WTC11 (cell line): Measurements from ENCODE around the gene SERTAD1. TPM values are rescaled to one million over a fixed set of nuclear protein-coding genes. Genes with fewer than 3 reads are reported as not detected.
A peak's percentile ranks its signal among the peaks of the same experiment; 100 is the strongest.

Experiments
- ARID4B ChIP-seq: sonication (generic); formaldehyde crosslinking; IDR thresholded peaks from 2 replicates; pipeline ENCODE4 v1.8.0; 2023; ENCODE audit warnings: missing genetic modification reagents, mild to moderate bottlenecking, borderline replicate concordance
- CREB1 ChIP-seq: sonication (generic); formaldehyde crosslinking; IDR thresholded peaks from 2 replicates; pipeline ENCODE4 v1.8.0; 2023; ENCODE audit warnings: mild to moderate bottlenecking, missing genetic modification reagents
- CREM ChIP-seq: sonication (generic); formaldehyde crosslinking; IDR thresholded peaks from 2 replicates; pipeline ENCODE4 v1.8.1; 2022; ENCODE audit warnings: mild to moderate bottlenecking, missing genetic modification reagents, moderate library complexity
- CTCF ChIP-seq: fragments of 200-600 bp; IDR thresholded peaks from 2 replicates; pipeline ENCODE4 v1.8.0; 2022; ENCODE audit warnings: antibody characterized with exemption
- E2F5 ChIP-seq: sonication (generic); formaldehyde crosslinking; IDR thresholded peaks from 2 replicates; pipeline ENCODE4 v1.8.1; 2022; ENCODE audit warnings: mild to moderate bottlenecking, moderate library complexity, missing genetic modification reagents
- ESRRA ChIP-seq: sonication (generic); formaldehyde crosslinking; IDR thresholded peaks from 2 replicates; pipeline ENCODE4 v1.8.1; 2022; ENCODE audit warnings: mild to moderate bottlenecking, missing genetic modification reagents, borderline replicate concordance
- ETV6 ChIP-seq: sonication (generic); formaldehyde crosslinking; IDR thresholded peaks from 2 replicates; pipeline ENCODE4 v1.8.1; 2022; ENCODE audit warnings: mild to moderate bottlenecking, missing genetic modification reagents
- GTF2I ChIP-seq: fragments of 250-450 bp; sonication (Bioruptor Pico); conservative IDR thresholded peaks from 2 replicates; pipeline ENCODE4 v1.4.0; 2021; ENCODE audit warnings: mild to moderate bottlenecking
- HMGA2 ChIP-seq: fragments of 250-450 bp; sonication (Bioruptor Pico); IDR thresholded peaks from 2 replicates; pipeline ENCODE4 v1.4.0; 2021; ENCODE audit warnings: mild to moderate bottlenecking, moderate library complexity
- MLX ChIP-seq: sonication (generic); formaldehyde crosslinking; IDR thresholded peaks from 2 replicates; pipeline ENCODE4 v1.8.1; 2023; ENCODE audit warnings: mild to moderate bottlenecking, missing genetic modification reagents, moderate library complexity
- MYBL2 ChIP-seq: sonication (generic); formaldehyde crosslinking; IDR thresholded peaks from 2 replicates; pipeline ENCODE4 v1.8.1; 2023; ENCODE audit warnings: mild to moderate bottlenecking, moderate library complexity, missing genetic modification reagents
- NFATC4 ChIP-seq: fragments of 250-450 bp; sonication (Bioruptor Pico); IDR thresholded peaks from 2 replicates; pipeline ENCODE4 v1.9.0; 2021; ENCODE audit warnings: mild to moderate bottlenecking
- NFE2L1 ChIP-seq: sonication (generic); formaldehyde crosslinking; IDR thresholded peaks from 2 replicates; pipeline ENCODE4 v1.8.1; 2023; ENCODE audit warnings: missing genetic modification reagents
- NR1H2 ChIP-seq: sonication (generic); formaldehyde crosslinking; IDR thresholded peaks from 2 replicates; pipeline ENCODE4 v1.9.0; 2021; ENCODE audit warnings: mild to moderate bottlenecking, moderate library complexity, missing genetic modification reagents
- NR2C2 ChIP-seq: sonication (generic); formaldehyde crosslinking; IDR thresholded peaks from 2 replicates; pipeline ENCODE4 v1.8.0; 2022; ENCODE audit warnings: mild to moderate bottlenecking, missing genetic modification reagents
- RORB ChIP-seq: fragments of 250-450 bp; sonication (Bioruptor Pico); IDR thresholded peaks from 2 replicates; pipeline ENCODE4 v1.9.0; 2021; ENCODE audit warnings: mild to moderate bottlenecking
- SMAD3 ChIP-seq: sonication (generic); formaldehyde crosslinking; IDR thresholded peaks from 2 replicates; pipeline ENCODE4 v1.8.0; 2022; ENCODE audit warnings: missing genetic modification reagents, mild to moderate bottlenecking, borderline replicate concordance
- STAT6 ChIP-seq: sonication (generic); formaldehyde crosslinking; conservative IDR thresholded peaks from 2 replicates; pipeline ENCODE4 v1.8.1; 2023; ENCODE audit warnings: mild to moderate bottlenecking, low read depth, missing genetic modification reagents, moderate library complexity
- USF1 ChIP-seq: sonication (generic); formaldehyde crosslinking; IDR thresholded peaks from 2 replicates; pipeline ENCODE4 v1.8.0; 2022; ENCODE audit warnings: mild to moderate bottlenecking, missing genetic modification reagents
- USF2 ChIP-seq: sonication (generic); formaldehyde crosslinking; IDR thresholded peaks from 2 replicates; pipeline ENCODE4 v1.8.1; 2023; ENCODE audit warnings: mild to moderate bottlenecking, missing genetic modification reagents, moderate library complexity
- ZBTB43 ChIP-seq: sonication (generic); formaldehyde crosslinking; IDR thresholded peaks from 2 replicates; pipeline ENCODE4 v1.8.1; 2023; ENCODE audit warnings: mild to moderate bottlenecking, missing genetic modification reagents
- ZNF138 ChIP-seq: sonication (generic); formaldehyde crosslinking; conservative IDR thresholded peaks from 2 replicates; pipeline ENCODE4 v1.8.1; 2022; ENCODE audit warnings: mild to moderate bottlenecking, moderate library complexity, missing genetic modification reagents
- ZNF317 ChIP-seq: sonication (generic); formaldehyde crosslinking; IDR thresholded peaks from 2 replicates; pipeline ENCODE4 v1.8.1; 2023; ENCODE audit warnings: low read depth, mild to moderate bottlenecking, moderate library complexity, missing genetic modification reagents, borderline replicate concordance
- ZNF416 ChIP-seq: fragments of 250-450 bp; sonication (Bioruptor Pico); IDR thresholded peaks from 2 replicates; pipeline ENCODE4 v1.9.0; 2021; ENCODE audit warnings: mild to moderate bottlenecking, inconsistent platforms
- total RNA-seq: library from RNA; stranded (reverse); gene quantifications from 3 replicates; pipeline ENCODE4 v1.2.3, GENCODE V29; 2021

Gene SERTAD1
- total RNA-seq, 1 experiment from 2014 or later: 6.8 TPM

- TF ChIP-seq ARID4B (CRISPR knock-in tag) (peak; percentile 64), NR2C2 (CRISPR knock-in tag) (no peak), CREM (peak; percentile 81), ETV6 (CRISPR knock-in tag) (peak; percentile 72), NFE2L1 (CRISPR knock-in tag) (no peak), HMGA2 (no peak), ZNF416 (CRISPR knock-in tag) (no peak), RORB (CRISPR knock-in tag) (no peak), USF1 (CRISPR knock-in tag) (peak; percentile 51; the same call in 1 of the 2 replicates), E2F5 (CRISPR knock-in tag) (peak; percentile 58; the same call in 1 of the 2 replicates), USF2 (CRISPR knock-in tag) (no peak; the same call in none of the 2 replicates), ZBTB43 (CRISPR knock-in tag) (no peak), CREB1 (CRISPR knock-in tag) (no peak), ZNF138 (CRISPR knock-in tag) (no peak), NFATC4 (CRISPR knock-in tag) (no peak), GTF2I (CRISPR knock-in tag) (no peak), MYBL2 (CRISPR knock-in tag) (peak; percentile 73; the same call in 1 of the 2 replicates), ZNF317 (no peak), MLX (CRISPR knock-in tag) (no peak), SMAD3 (0 out of 2 replicates have a peak, but pooled peaks have one; percentile 40), ESRRA (CRISPR knock-in tag) (no peak), CTCF (peak; percentile 91), NR1H2 (CRISPR knock-in tag) (no peak), STAT6 (CRISPR knock-in tag) (no peak)
Measured at GRCh38 chr19:40420766-40421765, 4.7 kb downstream of the SERTAD1 start (continued).
